IgD-negative memory B cell (primary cell): ENCODE measurements around the gene FIZ1. TPM values are rescaled to one million over a fixed set of nuclear protein-coding genes. Genes with fewer than 3 reads are reported as not detected.

ENCODE experiments used
- H3K27ac Mint-ChIP-seq, 3 donors: one replicate each; pipeline ENCODE4 v1.8.0; 2020 to 2022; ENCODE audit warnings: mild to moderate bottlenecking in 3 of 3, mixed read lengths in 3 of 3, moderate library complexity in 1 of 3
- H3K27me3 Mint-ChIP-seq: one replicate; pipeline ENCODE4 v1.8.0; 2021; ENCODE audit warnings: mixed read lengths
- H3K36me3 Mint-ChIP-seq: one replicate; pipeline ENCODE4 v1.8.0; 2020; ENCODE audit warnings: mild to moderate bottlenecking, mixed read lengths
- H3K4me1 Mint-ChIP-seq, 3 donors: one replicate each; pipeline ENCODE4 v1.8.0; 2020 to 2022; ENCODE audit warnings: mixed read lengths in 3 of 3, mild to moderate bottlenecking in 1 of 3
- H3K4me3 Mint-ChIP-seq, 4 donors: one replicate each; pipeline ENCODE4 v1.8.0; 2020 to 2022; ENCODE audit warnings: mild to moderate bottlenecking in 4 of 4, mixed read lengths in 4 of 4, moderate library complexity in 3 of 4
- H3K9me3 Mint-ChIP-seq, 3 donors: one replicate each; pipeline ENCODE4 v1.8.0; 2020 to 2021; ENCODE audit warnings: mixed read lengths in 3 of 3, mild to moderate bottlenecking in 1 of 3
- polyA plus RNA-seq: library from polyadenylated mRNA; unstranded; fragments of 300-500 nt; fragmentation: Illumina TruSeq; gene quantifications from one replicate; pipeline ENCODE4 v1.2.3, GENCODE V29; 2021

FIZ1 gene
- polyA plus RNA-seq, 1 donor from 2014 or later, result 3.1 TPM

DNA sequence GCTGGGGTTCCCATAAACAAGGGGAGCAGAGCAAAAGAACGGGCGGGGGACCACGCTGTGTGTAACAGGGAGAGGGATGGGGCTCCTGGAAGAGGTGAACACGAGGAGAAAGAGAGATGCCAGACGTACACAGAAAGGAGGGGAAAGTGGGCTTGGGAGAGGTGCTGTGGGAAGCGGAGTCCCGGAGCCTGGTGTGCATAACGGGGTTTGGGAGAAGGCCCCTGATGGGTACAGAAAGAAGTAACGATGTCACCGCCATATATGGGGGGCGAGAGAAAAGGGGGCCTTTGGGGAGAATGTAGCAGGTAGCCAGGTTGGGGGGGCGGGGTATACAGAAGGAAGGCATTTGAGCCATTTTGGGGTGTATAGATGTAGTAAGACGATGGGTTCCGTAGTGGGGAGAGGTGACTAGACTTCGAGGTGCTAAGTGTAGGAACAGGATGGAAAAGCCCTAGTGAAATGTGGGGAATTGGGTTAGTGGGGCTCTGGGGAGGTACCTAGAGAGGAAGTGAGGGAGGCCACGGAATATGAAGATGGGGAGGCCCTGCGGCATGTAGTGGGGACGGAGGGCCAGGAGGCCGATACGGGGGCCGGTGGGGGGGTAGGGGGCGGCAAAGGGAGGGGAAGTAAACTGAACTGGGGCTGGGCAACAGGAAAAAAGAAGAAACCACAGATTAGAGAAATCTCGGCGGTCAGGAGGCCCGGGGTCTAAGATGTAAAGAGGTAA, 42.3 kb upstream of the FIZ1 start:
- H3K27ac Mint-ChIP-seq, result peak overlapping the region; percentile 85 to 97 (median 92)
- no peaks in the 10 kb centered on the region for H3K27me3 Mint-ChIP-seq
- peaks cover 3% of the 10 kb centered on the region for H3K36me3 Mint-ChIP-seq
- peaks cover 25 to 48% (median 43%) of the 10 kb centered on the region in 3 donors for H3K4me1 Mint-ChIP-seq
- H3K9me3 Mint-ChIP-seq, result peaks cover 0 to 2% (median 0%) of the 10 kb centered on the region in 3 donors
- H3K4me3 Mint-ChIP-seq, result peak overlapping the region; percentile 86 to 96 (median 90)

DNA sequence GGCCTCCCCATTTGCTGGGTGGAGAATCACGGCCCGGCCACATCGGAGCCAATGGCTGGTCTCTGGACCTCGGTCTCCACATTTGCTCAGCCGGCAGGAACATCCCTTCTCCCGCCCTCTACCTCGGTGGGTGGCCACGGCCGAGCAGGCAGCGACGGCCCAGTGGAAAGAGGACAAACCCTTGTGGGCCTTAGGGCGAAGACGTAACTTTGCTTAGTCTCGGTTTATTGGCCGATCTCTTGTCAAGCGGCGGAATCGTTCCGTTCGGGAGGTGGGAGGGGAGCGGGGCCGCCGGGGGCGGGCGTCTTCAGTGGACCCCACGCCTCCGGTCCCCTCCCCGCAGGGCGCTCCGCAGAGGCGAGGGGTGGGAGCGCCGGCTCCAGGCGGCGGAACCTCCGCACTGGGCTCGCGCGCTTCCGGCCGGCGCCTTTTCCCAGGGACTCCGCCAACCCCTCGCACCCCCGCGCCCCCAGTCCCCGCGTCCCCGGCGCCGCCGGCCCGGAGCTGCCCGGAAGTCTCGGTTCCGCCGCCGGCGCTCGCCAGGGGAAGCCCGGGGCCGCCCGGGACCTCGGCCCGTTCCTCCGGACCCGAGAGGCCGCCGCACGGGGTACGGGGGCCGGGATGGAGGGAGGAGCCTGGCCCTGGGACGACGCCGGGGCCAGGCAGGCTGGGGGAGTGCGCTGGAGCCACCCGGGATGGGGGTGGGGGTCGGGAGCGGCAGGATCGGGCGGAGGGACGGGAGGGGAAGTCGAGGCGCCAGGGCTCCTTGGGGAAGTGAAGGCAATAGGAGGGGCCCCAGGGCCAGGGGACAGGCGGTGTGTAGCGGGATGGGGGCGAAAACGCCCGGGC, 41.5 kb upstream of the FIZ1 start, which contains the start of gene ZNF580:
ZNF580 (plus strand) TSS at position 426 of the 849 bp plus-strand sequence. CDS start 1,507 bp downstream, outside the sequence.
- Mint-ChIP-seq H3K27me3 (no peaks in the 10 kb centered on the region), H3K4me1 (peaks cover 25 to 56% (median 51%) of the 10 kb centered on the region in 3 donors), H3K4me3 (peak within 1 kb of the TSS; percentile 86 to 96 (median 90)), H3K9me3 (peaks cover 0 to 2% (median 0%) of the 10 kb centered on the region in 3 donors), H3K27ac (peak within 1 kb of the TSS; percentile 92 to 97 (median 95)), H3K36me3 (peaks cover 4% of the 10 kb centered on the region)

- peak overlapping the region; percentile 65 to 87 (median 82) for H3K4me3 Mint-ChIP-seq
- peaks cover 21 to 56% (median 54%) of the 10 kb centered on the region in 3 donors for H3K4me1 Mint-ChIP-seq
- H3K27ac Mint-ChIP-seq, result peak overlapping the region; percentile 72 to 95 (median 73)
- no peaks in the 10 kb centered on the region for H3K27me3 Mint-ChIP-seq
- H3K9me3 Mint-ChIP-seq, result peaks cover 0 to 2% (median 0%) of the 10 kb centered on the region in 3 donors
- peaks cover 4% of the 10 kb centered on the region for H3K36me3 Mint-ChIP-seq
These were observed 40.8 kb upstream of the FIZ1 start for GRCh38 chr19:55640043-55640576.

DNA sequence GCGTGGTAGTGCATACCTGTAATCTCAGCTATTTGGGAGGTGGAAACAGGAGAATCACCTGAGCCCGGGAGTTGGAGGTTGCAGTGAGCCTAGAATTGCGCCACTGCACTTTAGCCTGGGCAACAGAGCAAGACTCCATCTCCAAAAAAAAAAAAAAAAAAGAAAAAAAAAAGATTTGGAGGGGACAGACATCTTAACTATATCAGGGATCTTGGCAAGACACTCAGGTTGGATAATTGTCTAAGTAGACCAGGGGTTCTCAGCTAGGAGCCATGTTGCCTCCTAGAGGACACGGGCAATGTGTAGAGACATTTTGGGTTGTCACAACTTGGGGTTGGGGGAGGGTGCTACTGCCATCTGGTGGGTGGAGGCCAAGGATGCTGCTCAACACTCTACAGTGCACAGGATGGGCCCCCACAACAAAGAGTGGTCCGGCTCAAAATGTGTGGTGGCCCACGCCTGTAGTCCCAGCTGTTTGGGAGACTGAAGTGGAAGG, 39.6 kb upstream of the FIZ1 start:
- Mint-ChIP-seq H3K36me3 (peaks cover 8% of the 10 kb centered on the region), H3K9me3 (peaks cover 0 to 2% (median 0%) of the 10 kb centered on the region in 3 donors), H3K4me1 (peaks cover 26 to 56% (median 53%) of the 10 kb centered on the region in 3 donors), H3K27me3 (no peaks in the 10 kb centered on the region), H3K4me3 (peak overlapping the region; percentile 16 to 89 (median 84)), H3K27ac (peak overlapping the region in 2 of 3 donors; percentile 72 to 80)

DNA sequence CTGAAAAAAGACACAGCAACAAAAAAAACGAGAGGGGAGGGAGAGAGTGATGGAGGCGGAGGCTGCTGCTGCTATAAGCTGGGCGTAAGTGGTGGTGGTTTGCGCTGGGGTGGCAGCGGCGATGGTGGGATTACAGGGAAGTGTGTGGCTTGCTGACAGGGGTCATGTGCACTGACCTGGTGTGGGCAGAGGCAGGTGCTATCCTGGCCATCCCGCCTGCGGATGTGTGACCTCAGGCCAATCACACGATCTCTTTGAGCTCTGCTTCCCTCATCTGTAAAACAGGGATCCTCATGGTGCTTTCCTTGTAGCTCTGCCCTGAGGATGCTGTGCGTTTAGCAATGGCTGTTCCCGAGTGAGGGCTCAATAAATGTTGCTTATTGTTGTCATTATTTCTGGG, 38.2 kb upstream of the FIZ1 start:
- H3K9me3 Mint-ChIP-seq, result peaks cover 0 to 2% (median 0%) of the 10 kb centered on the region in 3 donors

DNA sequence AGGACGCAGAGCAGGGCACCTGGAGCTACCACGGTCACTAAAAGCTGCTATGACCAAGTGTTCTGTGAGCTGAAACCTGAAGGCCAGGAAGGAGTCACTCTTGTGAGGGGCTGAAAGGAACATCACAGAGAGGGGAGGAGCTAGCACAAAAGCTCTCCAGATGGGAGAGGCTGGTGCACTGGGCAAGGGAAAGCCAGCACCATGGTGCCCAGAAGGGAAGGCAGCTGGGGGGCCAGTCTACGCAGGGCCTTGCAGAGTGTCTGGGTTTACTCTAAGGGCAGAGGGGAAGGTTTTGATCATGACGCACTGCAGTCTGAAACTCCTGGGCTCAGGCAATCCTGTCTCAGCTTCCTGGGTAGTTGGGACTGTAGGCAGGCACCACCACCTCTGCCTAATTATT, 37.4 kb upstream of the FIZ1 start:
- peaks cover 21 to 54% (median 51%) of the 10 kb centered on the region in 3 donors for H3K4me1 Mint-ChIP-seq
- no peaks in the 10 kb centered on the region for H3K27me3 Mint-ChIP-seq
- H3K27ac Mint-ChIP-seq, result peak overlapping the region; percentile 59 to 99 (median 99)
- peaks cover 8% of the 10 kb centered on the region for H3K36me3 Mint-ChIP-seq
- H3K4me3 Mint-ChIP-seq, result peak overlapping the region; percentile 96 to 99 (median 98)
- H3K9me3 Mint-ChIP-seq, result peaks cover 0 to 2% (median 0%) of the 10 kb centered on the region in 3 donors

More for the DNA sequence above, 38.2 kb upstream of the FIZ1 start:
- Mint-ChIP-seq H3K4me3 (peak overlapping the region; percentile 12 to 96 (median 70)), H3K27me3 (no peaks in the 10 kb centered on the region), H3K4me1 (peaks cover 20 to 48% (median 47%) of the 10 kb centered on the region in 3 donors), H3K36me3 (peaks cover 8% of the 10 kb centered on the region), H3K27ac (peak overlapping the region in 2 of 3 donors; percentile 73 to 99)

GRCh38 chr19:55635856-55636440, 36.6 kb upstream of the FIZ1 start:
- Mint-ChIP-seq H3K9me3 (peaks cover 0 to 2% (median 0%) of the 10 kb centered on the region in 3 donors), H3K4me1 (peaks cover 21 to 57% (median 53%) of the 10 kb centered on the region in 3 donors), H3K4me3 (peak overlapping the region; percentile 96 to 99 (median 98)), H3K27me3 (no peaks in the 10 kb centered on the region), H3K36me3 (peaks cover 8% of the 10 kb centered on the region), H3K27ac (peak overlapping the region; percentile 99 to 100 (median 99))

GRCh38 chr19:55635334-55635717, 36.0 kb upstream of the FIZ1 start:
- peak overlapping the region; percentile 99 to 100 (median 99) for H3K27ac Mint-ChIP-seq
- peaks cover 21 to 54% (median 51%) of the 10 kb centered on the region in 3 donors for H3K4me1 Mint-ChIP-seq
- H3K36me3 Mint-ChIP-seq, result peaks cover 8% of the 10 kb centered on the region
- H3K27me3 Mint-ChIP-seq, result no peaks in the 10 kb centered on the region
- H3K9me3 Mint-ChIP-seq, result peaks cover 0 to 2% (median 0%) of the 10 kb centered on the region in 3 donors
- peak overlapping the region; percentile 96 to 99 (median 98) for H3K4me3 Mint-ChIP-seq

DNA sequence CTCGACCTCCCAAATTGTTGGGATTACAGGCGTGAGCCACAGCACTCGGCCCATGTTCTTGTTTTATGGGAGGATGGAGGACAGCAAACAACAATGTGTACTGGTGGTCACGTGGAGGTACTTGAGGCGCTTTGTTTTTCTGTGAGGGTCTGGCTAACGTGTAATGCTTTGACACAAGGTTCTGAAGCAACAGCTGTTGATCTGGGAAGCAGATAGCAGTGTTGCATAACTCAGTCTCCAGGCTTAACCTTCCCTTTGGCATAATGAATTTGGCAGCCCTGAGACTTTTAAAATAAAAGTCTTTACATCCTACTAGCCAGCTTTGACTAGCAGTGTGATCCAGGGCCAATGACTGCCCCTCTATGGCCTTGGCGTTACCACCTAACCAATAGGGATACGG, 34.5 kb upstream of the FIZ1 start:
- peak overlapping the region; percentile 33 to 99 (median 98) for H3K4me3 Mint-ChIP-seq
- peaks cover 6% of the 10 kb centered on the region for H3K36me3 Mint-ChIP-seq
- H3K4me1 Mint-ChIP-seq, result peaks cover 21 to 45% (median 41%) of the 10 kb centered on the region in 3 donors
- H3K27me3 Mint-ChIP-seq, result no peaks in the 10 kb centered on the region
- peak overlapping the region in 2 of 3 donors; percentile 99 for H3K27ac Mint-ChIP-seq
- no peaks in the 10 kb centered on the region for H3K9me3 Mint-ChIP-seq

DNA sequence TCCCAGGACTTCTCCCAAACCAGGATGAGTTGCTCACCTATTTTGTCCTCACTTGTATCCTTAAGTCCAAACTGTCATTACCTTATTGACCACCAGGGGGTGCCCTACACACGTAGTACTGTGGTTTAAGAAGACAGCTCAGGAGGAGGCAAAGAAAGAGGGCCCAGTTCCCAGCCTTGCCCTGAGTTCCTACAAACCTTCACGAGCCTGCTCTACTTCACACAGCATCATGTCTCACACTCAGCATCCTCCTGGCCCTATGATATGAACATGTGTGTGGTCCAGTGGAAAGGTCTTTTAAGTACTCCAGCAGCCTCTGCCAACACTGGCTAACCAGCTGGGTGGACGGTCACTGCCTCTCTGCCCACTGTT, 33.1 kb upstream of the FIZ1 start:
- Mint-ChIP-seq H3K27me3 (no peaks in the 10 kb centered on the region), H3K27ac (peak overlapping the region; percentile 64 to 76 (median 70)), H3K4me1 (peaks cover 16 to 38% (median 36%) of the 10 kb centered on the region in 3 donors), H3K36me3 (peaks cover 6% of the 10 kb centered on the region), H3K9me3 (no peaks in the 10 kb centered on the region), H3K4me3 (peak overlapping the region in 3 of 4 donors; percentile 63 to 71 (median 67))

GRCh38 chr19:55626350-55626749, 27.0 kb upstream of the FIZ1 start:
- no peaks in the 10 kb centered on the region for H3K9me3 Mint-ChIP-seq
- peaks cover 2 to 11% (median 7%) of the 10 kb centered on the region in 3 donors for H3K4me1 Mint-ChIP-seq
- no peaks in the 10 kb centered on the region for H3K27me3 Mint-ChIP-seq
- peaks cover 2% of the 10 kb centered on the region for H3K36me3 Mint-ChIP-seq
- peak overlapping the region in 2 of 4 donors; percentile 22 to 25 for H3K4me3 Mint-ChIP-seq
- peak overlapping the region in 2 of 3 donors; percentile 43 to 72 for H3K27ac Mint-ChIP-seq

DNA sequence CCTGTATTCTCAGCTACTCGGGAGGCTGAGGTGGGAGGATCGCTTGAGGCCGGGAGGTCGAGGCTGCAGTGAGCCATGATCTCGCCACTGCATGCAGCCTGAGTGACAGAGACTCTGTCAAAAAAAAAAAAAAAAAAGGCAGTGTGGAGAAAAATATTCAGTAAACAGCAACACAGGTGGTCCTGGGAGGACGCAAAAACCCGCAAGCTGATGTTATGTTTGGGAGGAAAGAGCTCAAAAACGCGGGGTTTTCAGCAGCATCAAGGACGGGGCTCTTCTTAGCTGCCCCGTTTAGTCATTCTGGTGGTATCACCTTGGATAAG, 25.6 kb upstream of the FIZ1 start:
- H3K4me3 Mint-ChIP-seq, result peak overlapping the region; percentile 85 to 99 (median 96)
- H3K36me3 Mint-ChIP-seq, result peaks cover 2% of the 10 kb centered on the region
- peaks cover 6 to 10% (median 6%) of the 10 kb centered on the region in 3 donors for H3K4me1 Mint-ChIP-seq
- H3K27me3 Mint-ChIP-seq, result no peaks in the 10 kb centered on the region
- H3K27ac Mint-ChIP-seq, result peak overlapping the region; percentile 94 to 97 (median 97)
- H3K9me3 Mint-ChIP-seq, result no peaks in the 10 kb centered on the region

DNA sequence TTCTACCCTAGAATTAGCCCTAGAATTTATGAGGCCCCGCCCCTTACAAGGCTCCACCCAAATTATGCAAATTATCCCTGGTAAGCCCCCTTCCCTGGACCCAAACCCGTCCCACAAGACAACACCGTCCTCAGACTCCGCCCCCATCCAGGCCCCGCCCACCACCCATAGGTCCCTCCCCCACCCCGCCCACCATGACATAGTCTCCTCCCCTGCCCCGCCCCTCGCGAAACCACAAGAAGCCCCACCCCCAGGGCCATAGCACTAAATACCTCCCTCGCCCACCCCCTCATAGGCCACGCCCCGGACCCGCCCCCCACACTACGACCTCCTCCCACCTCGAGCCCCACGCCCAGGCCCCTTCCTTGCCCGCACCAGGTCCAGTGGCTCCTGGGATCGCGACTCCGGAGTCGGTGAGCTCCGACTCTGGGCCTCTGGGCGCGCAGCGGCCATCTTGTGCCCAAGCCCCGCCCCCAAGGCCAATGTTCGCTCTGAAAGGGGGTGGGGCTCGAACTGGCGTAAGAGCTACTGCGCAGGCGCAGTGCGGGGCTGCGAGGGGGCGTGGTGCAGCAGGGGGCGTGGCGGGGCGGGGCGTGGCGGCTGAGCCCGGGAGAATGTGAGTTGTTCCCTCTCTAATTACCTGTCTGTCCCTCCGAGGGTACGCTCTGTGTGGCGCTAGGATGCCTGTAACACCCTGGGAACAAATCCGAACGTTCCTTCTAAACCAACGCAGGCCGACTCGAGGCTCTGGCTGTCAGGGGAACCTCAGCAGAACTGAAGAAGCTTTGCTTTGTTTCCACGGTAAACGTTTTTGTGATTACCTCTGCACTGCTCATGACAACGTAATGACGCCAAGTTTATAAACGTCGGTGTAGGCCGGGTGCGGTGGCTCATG, 25.0 kb upstream of the FIZ1 start, which contains the start of gene ZNF784:
ZNF784 (minus strand) TSS at position 458 of the 895 bp plus-strand sequence; CDS start at position 453, 5 bp downstream.
- Mint-ChIP-seq H3K27me3 (no peaks in the 10 kb centered on the region), H3K4me1 (peaks cover 6 to 14% (median 6%) of the 10 kb centered on the region in 3 donors), H3K9me3 (no peaks in the 10 kb centered on the region), H3K27ac (peak within 1 kb of the TSS; percentile 94 to 97 (median 97)), H3K36me3 (peaks cover 2% of the 10 kb centered on the region), H3K4me3 (peak within 1 kb of the TSS; percentile 85 to 99 (median 96))
